Activated T-helper 17 cell treated with anti-CD3 and anti-CD28 coated beads, Interleukin-2, amount 50 U/mL, for 72 hours (primary cell): ENCODE measurements around the gene DCLK1. TPM values are rescaled to one million over a fixed set of nuclear protein-coding genes. Genes with fewer than 3 reads are reported as not detected.

ENCODE experiments used
- total RNA-seq, 2 donors: library from RNA; stranded (reverse); gene quantifications; one replicate each; pipeline ENCODE4 v1.2.3, GENCODE V29; 2022

Gene DCLK1
- total RNA-seq, 2 donors from 2014 or later: not detected

Other genes with a start within 250 kb of the DCLK1 start
- gene SOHLH2, start 83.2 kb upstream of the DCLK1 start, total RNA-seq: under 1 TPM in 1 of 2 donors, not detected in 1; 0.22 TPM
- 1 to 10 TPM; 1.1 to 2.7 TPM for gene CCDC169, start 166.4 kb upstream of the DCLK1 start, total RNA-seq
- gene SPART, start 215.0 kb upstream of the DCLK1 start, total RNA-seq: 10 to 100 TPM; 27.9 to 36.0 TPM